CD14-positive monocyte (primary cell): ENCODE measurements around the gene TPM2. TPM values are rescaled to one million over a fixed set of nuclear protein-coding genes. Genes with fewer than 3 reads are reported as not detected.

Experiments
- DNase-seq, 3 donors: peaks; one replicate each; pipeline ENCODE4 v3.0.0-alpha.2; 2011 to 2022
- H2AFZ ChIP-seq: 2 replicates; pipeline ENCODE4 v1.6.0; 2012; ENCODE audit warnings: mild to moderate bottlenecking, low read depth, low read length, inconsistent platforms; ENCODE audit not compliant: insufficient read depth, poor library complexity, severe bottlenecking
- H3K27ac ChIP-seq, 2 donors: 1 replicate in 1 of 2; 2 replicates in 1 of 2; pipeline ENCODE4 v1.5.1; 2012 to 2013; ENCODE audit warnings: low read length in 2 of 2, control low read depth in 1 of 2, inconsistent platforms in 1 of 2, low read depth in 1 of 2, mild to moderate bottlenecking in 1 of 2
- H3K27me3 ChIP-seq, 2 donors: one replicate each; pipeline versions ENCODE4 v1.6.0 to v1.6.1; 2011 to 2013; ENCODE audit warnings: low read length in 2 of 2; ENCODE audit not compliant: control insufficient read depth in 2 of 2, insufficient read depth in 2 of 2
- H3K36me3 ChIP-seq, 2 donors: replicated peaks in 1 of 2; 1 replicate in 1 of 2; 2 replicates in 1 of 2; pipeline versions ENCODE4 v1.5.1 to v1.6.1; 2012 to 2013; ENCODE audit warnings: low read length in 2 of 2, control low read depth in 1 of 2, inconsistent platforms in 1 of 2, mild to moderate bottlenecking in 1 of 2; ENCODE audit not compliant: insufficient read depth in 2 of 2, control insufficient read depth in 1 of 2
- H3K4me1 ChIP-seq, 2 donors: 1 replicate in 1 of 2; 2 replicates in 1 of 2; pipeline versions ENCODE4 v1.5.1 to v1.6.1; 2012 to 2013; ENCODE audit warnings: low read length in 2 of 2, control low read depth in 1 of 2, inconsistent platforms in 1 of 2, mild to moderate bottlenecking in 1 of 2, moderate library complexity in 1 of 2; ENCODE audit not compliant: insufficient read depth in 2 of 2, control insufficient read depth in 1 of 2
- H3K4me2 ChIP-seq: replicated peaks from 2 replicates; pipeline ENCODE3; 2012; ENCODE audit warnings: low read length, moderate library complexity, mild to moderate bottlenecking; ENCODE audit not compliant: poor library complexity, severe bottlenecking; ENCODE audit errors: extremely low read depth
- H3K4me3 ChIP-seq, 3 experiments: fragments of 200-600 bp in 1 of 3; sonication (generic) in 1 of 3; replicated peaks in 1 of 3; 1 replicate in 2 of 3; 2 replicates in 1 of 3; pipeline ENCODE4 v1.5.1; 2011 to 2013; ENCODE audit warnings: low read length in 3 of 3, mild to moderate bottlenecking in 3 of 3, control low read depth in 2 of 3, low read depth in 2 of 3, inconsistent platforms in 1 of 3, moderate library complexity in 1 of 3
- H3K79me2 ChIP-seq: 2 replicates; pipeline ENCODE4 v1.6.0; 2012; ENCODE audit warnings: mild to moderate bottlenecking, control low read depth, inconsistent platforms, low read length, moderate library complexity; ENCODE audit not compliant: insufficient read depth
- H3K9ac ChIP-seq: 2 replicates; pipeline ENCODE4 v1.6.0; 2017; ENCODE audit warnings: low read length, mild to moderate bottlenecking; ENCODE audit not compliant: insufficient read depth, poor library complexity, severe bottlenecking
- H3K9me3 ChIP-seq, 2 donors: replicated peaks in 1 of 2; 1 replicate in 1 of 2; 2 replicates in 1 of 2; pipeline versions ENCODE4 v1.5.1 to v1.6.1; 2012 to 2013; ENCODE audit warnings: low read length in 2 of 2, control low read depth in 1 of 2; ENCODE audit not compliant: control insufficient read depth in 1 of 2, insufficient read depth in 1 of 2
- H4K20me1 ChIP-seq: 2 replicates; pipeline ENCODE4 v1.6.0; 2012; ENCODE audit warnings: mild to moderate bottlenecking, low read length, control low read depth, moderate library complexity; ENCODE audit not compliant: insufficient read depth
- H3K27ac Mint-ChIP-seq, 7 donors: one replicate each; pipeline ENCODE4 v1.8.0; 2020; ENCODE audit warnings: mild to moderate bottlenecking in 7 of 7, mixed read lengths in 7 of 7, moderate library complexity in 6 of 7, inconsistent platforms in 2 of 7
- H3K27me3 Mint-ChIP-seq, 3 donors: one replicate each; pipeline ENCODE4 v1.8.0; 2021 to 2022; ENCODE audit warnings: low read depth in 3 of 3, mild to moderate bottlenecking in 3 of 3, mixed read lengths in 3 of 3, moderate library complexity in 3 of 3, inconsistent platforms in 1 of 3
- H3K36me3 Mint-ChIP-seq, 2 donors: one replicate each; pipeline ENCODE4 v1.8.0; 2020; ENCODE audit warnings: mixed read lengths in 2 of 2, inconsistent platforms in 1 of 2, mild to moderate bottlenecking in 1 of 2
- H3K4me1 Mint-ChIP-seq: one replicate; pipeline ENCODE4 v1.8.0; 2020; ENCODE audit warnings: mild to moderate bottlenecking, mixed read lengths
- H3K4me3 Mint-ChIP-seq, 2 donors: one replicate each; pipeline ENCODE4 v1.8.0; 2020; ENCODE audit warnings: mild to moderate bottlenecking in 2 of 2, mixed read lengths in 2 of 2, moderate library complexity in 1 of 2
- H3K9me3 Mint-ChIP-seq, 7 donors: one replicate each; pipeline ENCODE4 v1.8.0; 2020 to 2022; ENCODE audit warnings: mixed read lengths in 7 of 7, mild to moderate bottlenecking in 6 of 7, moderate library complexity in 6 of 7, inconsistent platforms in 2 of 7
- WGBS: methylation state at CpG from one replicate; pipeline ENCODE4 v1.1.5; 2013; ENCODE audit warnings: missing lambda C conversion rate; ENCODE audit not compliant: insufficient coverage; 5-methylcytosine and 5-hydroxymethylcytosine counted together
- intact Hi-C, 2 donors: fragments of 100-400 bp; cut with micrococcal nuclease; formaldehyde crosslinking; loops; one replicate each; pipeline versions ENCODE4 v1.15.0 to v1.15.1; 2023
- polyA minus RNA-seq: library from RNA; depleted of rRNA, polyadenylated mRNA; stranded (reverse); fragments of >200 nt; gene quantifications from 2 replicates; pipeline ENCODE4 v1.2.3, GENCODE V29; 2012
- polyA plus RNA-seq, 3 donors: library from polyadenylated mRNA; depleted of rRNA in 1 of 3; unstranded in 2 of 3; stranded (reverse) in 1 of 3; fragments of 300-500 nt in 2 of 3; fragments of >200 nt in 1 of 3; fragmentation: Illumina TruSeq in 2 of 3; gene quantifications; 1 replicate in 2 of 3; 2 replicates in 1 of 3; pipeline ENCODE4 v1.2.3, GENCODE V29; 2012 to 2021
- total RNA-seq, 12 experiments: library from RNA in 1 of 12; stranded (reverse) in 1 of 12; fragments of 120-200 nt in 1 of 12; gene quantifications; one replicate each; pipeline ENCODE4 v1.2.4 and lab custom pipeline; 2013 to 2026; ENCODE audit warnings: mixed read lengths in 6 of 12, inconsistent platforms in 1 of 12
- TF ChIP-seq, protein P1 (sequence below): fragments of 200-600 bp; IDR thresholded peaks from one replicate; pipeline ENCODE4 v1.8.0; 2022; ENCODE audit warnings: antibody characterized with exemption, mild to moderate bottlenecking

The TPM2 gene
- 6.2 TPM for total RNA-seq (2013)
- polyA plus RNA-seq (1 to 10 TPM in 1 of 3 donors, not detected in 2; 7.7 TPM), polyA minus RNA-seq (0.48 and 0.83 TPM in 2 replicates), total RNA-seq (lab: John Stamatoyannopoulos, UW) (0.23 to 2.4 (median 1.5) reads per million in 11 experiments)

DNA sequence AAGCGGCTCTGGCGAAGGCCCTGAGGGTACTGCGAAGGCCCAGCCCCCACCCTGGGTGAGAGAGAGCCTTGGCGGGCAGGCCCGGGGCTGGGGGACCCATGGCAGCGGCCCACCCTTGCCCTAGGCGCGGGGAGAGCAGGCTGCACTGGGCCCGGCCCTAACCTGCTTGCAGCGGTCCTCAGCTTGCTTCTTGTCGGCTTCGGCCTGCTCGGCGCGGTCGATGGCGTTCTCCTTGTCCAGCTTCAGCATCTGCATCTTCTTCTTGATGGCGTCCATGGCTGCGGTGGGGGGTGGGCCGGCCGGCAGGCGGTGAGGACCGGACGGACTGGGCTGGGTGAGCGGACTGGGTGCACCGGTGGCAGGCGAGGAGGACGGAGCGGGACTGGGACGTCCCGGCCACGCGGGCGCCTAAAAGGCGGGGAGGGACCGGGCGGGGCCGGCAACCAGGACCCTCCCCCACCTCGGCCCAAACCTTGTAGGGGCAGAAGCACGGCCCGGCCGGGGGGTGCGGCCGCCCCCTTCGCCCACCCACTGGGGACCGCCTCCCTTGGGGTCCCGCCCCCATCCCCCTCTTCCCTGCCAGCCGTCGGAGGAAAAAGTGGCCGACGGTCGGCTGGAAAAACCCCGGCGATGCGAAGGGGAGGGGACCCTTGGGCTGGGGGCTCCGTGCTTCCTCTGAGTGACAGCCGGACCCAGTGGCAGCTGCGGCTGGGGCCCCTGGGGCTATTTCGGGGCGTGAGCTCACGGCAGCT, at the start of gene TPM2:
TSS of gene TPM2 (minus strand) at position 384 of the 752 bp plus-strand sequence. CDS start at position 276, 108 bp downstream.
- intact Hi-C loops = loop anchor here in 1 of 2 donors (10.0 kb wide), 1 partner anchor 45 kb away; no protein-coding TSS in a partner anchor
- peak within 1 kb of the TSS; percentile 90 for H3K4me2 ChIP-seq

DNA sequence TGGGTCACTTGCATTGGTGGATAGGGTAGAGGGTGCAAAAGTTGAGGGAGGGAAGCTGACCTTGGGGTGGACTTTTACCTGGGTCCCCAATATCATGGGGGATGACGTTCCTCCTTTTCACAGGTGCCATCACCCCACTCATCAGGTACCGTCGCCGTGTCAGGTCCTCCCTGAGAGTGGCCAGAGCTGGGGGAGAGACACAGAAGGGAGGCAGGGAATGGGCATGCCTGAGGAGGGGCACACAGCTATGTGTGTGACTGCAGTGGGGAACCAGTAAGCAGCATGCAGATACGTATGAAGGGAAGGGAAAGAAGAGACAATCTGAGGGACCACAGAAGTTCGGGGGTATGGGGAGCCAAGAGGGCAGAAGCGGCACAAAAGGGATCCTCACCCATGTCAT, 49.2 kb upstream of the TPM2 start:
- TF ChIP-seq, protein P1, sequence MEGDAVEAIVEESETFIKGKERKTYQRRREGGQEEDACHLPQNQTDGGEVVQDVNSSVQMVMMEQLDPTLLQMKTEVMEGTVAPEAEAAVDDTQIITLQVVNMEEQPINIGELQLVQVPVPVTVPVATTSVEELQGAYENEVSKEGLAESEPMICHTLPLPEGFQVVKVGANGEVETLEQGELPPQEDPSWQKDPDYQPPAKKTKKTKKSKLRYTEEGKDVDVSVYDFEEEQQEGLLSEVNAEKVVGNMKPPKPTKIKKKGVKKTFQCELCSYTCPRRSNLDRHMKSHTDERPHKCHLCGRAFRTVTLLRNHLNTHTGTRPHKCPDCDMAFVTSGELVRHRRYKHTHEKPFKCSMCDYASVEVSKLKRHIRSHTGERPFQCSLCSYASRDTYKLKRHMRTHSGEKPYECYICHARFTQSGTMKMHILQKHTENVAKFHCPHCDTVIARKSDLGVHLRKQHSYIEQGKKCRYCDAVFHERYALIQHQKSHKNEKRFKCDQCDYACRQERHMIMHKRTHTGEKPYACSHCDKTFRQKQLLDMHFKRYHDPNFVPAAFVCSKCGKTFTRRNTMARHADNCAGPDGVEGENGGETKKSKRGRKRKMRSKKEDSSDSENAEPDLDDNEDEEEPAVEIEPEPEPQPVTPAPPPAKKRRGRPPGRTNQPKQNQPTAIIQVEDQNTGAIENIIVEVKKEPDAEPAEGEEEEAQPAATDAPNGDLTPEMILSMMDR = no peak
- Histone ChIP-seq H3K4me3 (no peak overlapping the region), H3K4me1 (peaks cover 11 to 18% of the 10 kb centered on the region in 2 donors), H4K20me1 (peaks cover 84% of the 10 kb centered on the region), H3K36me3 (peaks cover 76 to 94% of the 10 kb centered on the region in 2 donors), H3K27ac (no peak overlapping the region), H3K4me2 (no peak overlapping the region), H3K9me3 (no peaks in the 10 kb centered on the region), H3K79me2 (peaks cover 17% of the 10 kb centered on the region), H2AFZ (no peak overlapping the region), H3K27me3 (no peaks in the 10 kb centered on the region), H3K9ac (no peak overlapping the region)
- Mint-ChIP-seq H3K4me1 (peaks cover 21% of the 10 kb centered on the region), H3K27ac (peak overlapping the region in 3 of 7 donors; percentile 27 to 45 (median 31)), H3K9me3 (peaks cover 0 to 2% (median 0%) of the 10 kb centered on the region in 7 donors), H3K4me3 (no peak overlapping the region), H3K36me3 (peaks cover 81 to 97% of the 10 kb centered on the region in 2 donors), H3K27me3 (peaks cover 0 to 3% (median 1%) of the 10 kb centered on the region in 3 donors)
- WGBS = 100% methylated on average over 2 of the region's 7 CpGs
- DNase-seq = no peak
- intact Hi-C loops = loop anchor here in 1 of 2 donors (10.0 kb wide), 1 partner anchor 134 kb away; the partner anchor contains the start of gene TESK1

More for the DNA sequence above, at the start of gene TPM2:
- Histone ChIP-seq H3K9me3 (no peaks in the 10 kb centered on the region), H3K36me3 (no peaks in the 10 kb centered on the region), H3K79me2 (no peaks in the 10 kb centered on the region), H3K4me1 (peaks cover 14 to 21% of the 10 kb centered on the region in 2 donors), H3K27me3 (peaks cover 0 to 15% of the 10 kb centered on the region in 2 donors), H4K20me1 (no peaks in the 10 kb centered on the region), H3K9ac (peak within 1 kb of the TSS; percentile 75), H3K4me3 (peak within 1 kb of the TSS; percentile 86 to 93 (median 90)), H3K27ac (peak within 1 kb of the TSS in 1 of 2 donors; percentile 36), H2AFZ (peak within 1 kb of the TSS; percentile 94)
- Mint-ChIP-seq H3K9me3 (peaks cover 0 to 3% (median 0%) of the 10 kb centered on the region in 7 donors), H3K27ac (peak within 1 kb of the TSS in 3 of 7 donors; percentile 33 to 60 (median 38)), H3K36me3 (no peaks in the 10 kb centered on the region), H3K4me3 (peak within 1 kb of the TSS; percentile 88 to 91), H3K4me1 (peaks cover 10% of the 10 kb centered on the region), H3K27me3 (peaks cover 4 to 25% (median 6%) of the 10 kb centered on the region in 3 donors)
- no peak for DNase-seq
- WGBS = 34% methylated on average over 46 of the region's 61 CpGs
- TF ChIP-seq, protein P1 = no peak
